Testis (tissue), 2 donors: Measurements from ENCODE around the gene MAN2A1.

Source experiments
- POLR2A ChIP-seq: fragments of 450-650 bp; IDR thresholded peaks from one replicate; pipeline ENCODE4 v1.6.1; 2017; ENCODE audit warnings: antibody characterized with exemption, mild to moderate bottlenecking, moderate library complexity
- TF ChIP-seq, protein P1 (sequence below), 3 experiments: fragments of 450-650 bp in 2 of 3; fragments of 200-600 bp in 1 of 3; sonication (generic) in 1 of 3; IDR thresholded peaks; one replicate each; pipeline ENCODE4 v1.5.1; 2016 to 2019; ENCODE audit warnings: antibody characterized with exemption in 3 of 3, mild to moderate bottlenecking in 2 of 3, moderate library complexity in 1 of 3

DNA sequence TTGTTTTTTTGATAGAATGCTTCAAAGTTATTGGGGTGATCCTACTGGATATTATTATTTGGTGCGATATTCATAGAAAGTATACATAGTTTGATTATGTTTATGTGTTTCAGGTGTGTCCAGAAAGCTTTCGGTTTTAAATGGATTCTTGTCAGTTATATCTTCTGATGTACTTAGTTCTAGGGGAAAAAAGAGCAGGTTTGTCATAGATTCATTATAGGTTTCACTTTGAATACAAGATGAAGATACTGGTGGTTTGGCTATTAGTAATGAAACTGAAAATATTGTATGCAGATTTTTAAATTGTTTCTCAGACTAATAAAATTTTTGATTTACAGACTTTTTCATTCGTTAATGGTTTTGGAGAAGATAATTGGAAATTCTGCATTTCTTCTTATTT is 98.9 kb downstream of the MAN2A1 start:
- TF ChIP-seq, protein P1, sequence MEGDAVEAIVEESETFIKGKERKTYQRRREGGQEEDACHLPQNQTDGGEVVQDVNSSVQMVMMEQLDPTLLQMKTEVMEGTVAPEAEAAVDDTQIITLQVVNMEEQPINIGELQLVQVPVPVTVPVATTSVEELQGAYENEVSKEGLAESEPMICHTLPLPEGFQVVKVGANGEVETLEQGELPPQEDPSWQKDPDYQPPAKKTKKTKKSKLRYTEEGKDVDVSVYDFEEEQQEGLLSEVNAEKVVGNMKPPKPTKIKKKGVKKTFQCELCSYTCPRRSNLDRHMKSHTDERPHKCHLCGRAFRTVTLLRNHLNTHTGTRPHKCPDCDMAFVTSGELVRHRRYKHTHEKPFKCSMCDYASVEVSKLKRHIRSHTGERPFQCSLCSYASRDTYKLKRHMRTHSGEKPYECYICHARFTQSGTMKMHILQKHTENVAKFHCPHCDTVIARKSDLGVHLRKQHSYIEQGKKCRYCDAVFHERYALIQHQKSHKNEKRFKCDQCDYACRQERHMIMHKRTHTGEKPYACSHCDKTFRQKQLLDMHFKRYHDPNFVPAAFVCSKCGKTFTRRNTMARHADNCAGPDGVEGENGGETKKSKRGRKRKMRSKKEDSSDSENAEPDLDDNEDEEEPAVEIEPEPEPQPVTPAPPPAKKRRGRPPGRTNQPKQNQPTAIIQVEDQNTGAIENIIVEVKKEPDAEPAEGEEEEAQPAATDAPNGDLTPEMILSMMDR (IDR thresholded peaks at IDR 0.05), result no peak
- TF ChIP-seq POLR2A, result no peak
